Omental fat pad (tissue), 4 donors: ENCODE measurements around the gene GDI1. TPM values are rescaled to one million over a fixed set of nuclear protein-coding genes. Genes with fewer than 3 reads are reported as not detected.

Experiments
- ATAC-seq: fragments of 150-250 bp; one replicate; pipeline ENCODE4 v1.9.1; 2016; ENCODE audit warnings: mild to moderate bottlenecking, moderate library complexity; ENCODE audit not compliant: low FRiP score
- DNase-seq: peaks from one replicate; pipeline ENCODE4 v3.0.0-alpha.2; 2019; ENCODE audit warnings: low spot score
- total RNA-seq, 4 donors: library from RNA; depleted of rRNA; stranded (reverse); fragments of >200 nt; gene quantifications; one replicate each; pipeline ENCODE4 v1.1.0, GENCODE V29; 2016
- TF ChIP-seq, protein P1 (sequence below), 3 donors: fragments of 450-650 bp; IDR thresholded peaks; one replicate each; pipeline ENCODE4 v1.5.1; 2016 to 2017; ENCODE audit warnings: antibody characterized with exemption in 3 of 3, mild to moderate bottlenecking in 3 of 3, moderate library complexity in 2 of 3

GDI1 gene
- total RNA-seq, 4 donors from 2014 or later = 75.3 to 119 (median 96.9) TPM

DNA sequence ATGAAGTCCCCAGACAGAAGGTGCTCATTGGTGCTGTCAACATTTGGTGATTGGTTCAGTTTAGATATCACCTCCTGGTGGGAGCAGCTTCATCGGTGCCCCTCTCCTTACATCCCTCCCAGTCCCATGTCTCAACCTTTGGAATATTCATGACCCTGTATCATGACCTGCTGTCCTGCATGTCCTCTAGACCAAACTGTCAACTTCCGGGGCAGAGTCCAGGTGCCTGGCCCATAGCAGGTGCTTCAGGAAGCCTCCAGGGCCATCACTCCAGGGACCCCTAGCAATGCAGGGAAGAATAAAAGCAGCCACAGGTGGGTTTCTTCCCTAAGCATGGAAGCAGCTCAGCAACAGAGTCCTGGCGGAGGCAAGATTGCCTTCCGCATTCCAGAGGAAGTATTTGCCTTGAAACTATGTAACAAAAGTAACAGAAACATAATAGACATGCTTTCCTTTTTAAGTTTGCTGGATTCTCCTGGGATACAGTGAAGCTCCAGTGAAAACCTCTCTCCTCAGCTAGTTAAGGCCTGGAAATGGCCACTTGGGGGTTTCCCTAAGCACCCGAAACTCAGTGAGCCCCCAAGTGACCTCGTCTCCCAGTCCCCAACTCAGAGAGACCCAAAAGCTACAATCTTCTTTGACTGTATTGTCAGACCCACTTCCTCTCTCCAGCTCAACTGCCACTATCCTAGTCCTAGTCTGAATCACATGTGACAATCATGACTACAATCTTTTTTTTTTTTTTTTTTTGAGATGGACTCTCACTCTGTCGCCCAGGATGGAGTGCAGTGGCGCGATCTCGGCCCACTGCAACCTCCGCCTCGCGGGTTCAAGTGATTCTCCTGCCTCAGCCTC, 9.8 kb upstream of the GDI1 start:
- ATAC-seq (no peak), DNase-seq (no peak)
- TF ChIP-seq, protein P1, sequence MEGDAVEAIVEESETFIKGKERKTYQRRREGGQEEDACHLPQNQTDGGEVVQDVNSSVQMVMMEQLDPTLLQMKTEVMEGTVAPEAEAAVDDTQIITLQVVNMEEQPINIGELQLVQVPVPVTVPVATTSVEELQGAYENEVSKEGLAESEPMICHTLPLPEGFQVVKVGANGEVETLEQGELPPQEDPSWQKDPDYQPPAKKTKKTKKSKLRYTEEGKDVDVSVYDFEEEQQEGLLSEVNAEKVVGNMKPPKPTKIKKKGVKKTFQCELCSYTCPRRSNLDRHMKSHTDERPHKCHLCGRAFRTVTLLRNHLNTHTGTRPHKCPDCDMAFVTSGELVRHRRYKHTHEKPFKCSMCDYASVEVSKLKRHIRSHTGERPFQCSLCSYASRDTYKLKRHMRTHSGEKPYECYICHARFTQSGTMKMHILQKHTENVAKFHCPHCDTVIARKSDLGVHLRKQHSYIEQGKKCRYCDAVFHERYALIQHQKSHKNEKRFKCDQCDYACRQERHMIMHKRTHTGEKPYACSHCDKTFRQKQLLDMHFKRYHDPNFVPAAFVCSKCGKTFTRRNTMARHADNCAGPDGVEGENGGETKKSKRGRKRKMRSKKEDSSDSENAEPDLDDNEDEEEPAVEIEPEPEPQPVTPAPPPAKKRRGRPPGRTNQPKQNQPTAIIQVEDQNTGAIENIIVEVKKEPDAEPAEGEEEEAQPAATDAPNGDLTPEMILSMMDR (IDR thresholded peaks at IDR 0.05) = no peak

DNA sequence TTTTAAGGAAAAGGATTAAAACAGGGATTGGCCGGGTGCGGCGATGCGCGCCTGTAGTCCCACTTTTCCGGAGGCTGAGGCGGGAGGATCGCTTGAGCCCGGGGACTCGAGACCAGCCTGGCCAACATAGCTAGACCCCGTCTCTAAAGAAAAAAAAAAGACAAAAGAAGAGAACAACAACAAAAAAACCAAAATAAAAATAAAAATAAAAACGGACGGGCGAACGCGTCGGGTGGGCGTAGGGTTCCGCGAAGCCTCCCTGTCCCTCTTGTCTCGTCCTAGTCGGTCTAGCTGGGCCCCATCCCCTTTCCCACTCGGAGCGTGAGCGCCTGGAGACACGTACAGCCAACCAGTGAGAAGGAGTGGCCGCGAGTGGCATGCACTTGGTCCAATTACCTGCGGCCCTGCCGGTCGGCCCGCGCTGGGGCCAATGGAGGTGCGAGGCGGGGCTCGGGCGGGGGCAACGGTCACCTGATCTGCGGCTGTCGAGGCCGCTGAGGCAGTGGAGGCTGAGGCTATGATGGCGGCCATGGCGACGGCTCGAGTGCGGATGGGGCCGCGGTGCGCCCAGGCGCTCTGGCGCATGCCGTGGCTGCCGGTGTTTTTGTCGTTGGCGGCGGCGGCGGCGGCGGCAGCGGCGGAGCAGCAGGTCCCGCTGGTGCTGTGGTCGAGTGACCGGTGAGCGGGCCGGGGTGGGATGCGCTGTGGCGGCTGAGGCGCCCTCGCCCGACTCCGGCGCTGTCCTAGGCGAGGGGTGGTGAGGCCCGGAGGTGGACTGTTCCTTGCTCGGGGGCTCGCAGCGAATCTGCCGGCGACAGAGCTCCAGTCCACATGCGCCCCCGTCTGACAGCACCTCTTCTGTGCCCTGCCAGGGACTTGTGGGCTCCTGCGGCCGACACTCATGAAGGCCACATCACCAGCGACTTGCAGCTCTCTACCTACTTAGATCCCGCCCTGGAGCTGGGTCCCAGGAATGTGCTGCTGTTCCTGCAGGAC, 8.5 kb upstream of the GDI1 start, which contains the start of gene ATP6AP1:
ATP6AP1 (plus strand) TSS at position 502 of the 996 bp plus-strand sequence; CDS start at position 518, 16 bp downstream.
- peak; percentile 92 for ATAC-seq
- TF ChIP-seq, protein P1 (IDR thresholded peaks at IDR 0.05) = no peak

DNA sequence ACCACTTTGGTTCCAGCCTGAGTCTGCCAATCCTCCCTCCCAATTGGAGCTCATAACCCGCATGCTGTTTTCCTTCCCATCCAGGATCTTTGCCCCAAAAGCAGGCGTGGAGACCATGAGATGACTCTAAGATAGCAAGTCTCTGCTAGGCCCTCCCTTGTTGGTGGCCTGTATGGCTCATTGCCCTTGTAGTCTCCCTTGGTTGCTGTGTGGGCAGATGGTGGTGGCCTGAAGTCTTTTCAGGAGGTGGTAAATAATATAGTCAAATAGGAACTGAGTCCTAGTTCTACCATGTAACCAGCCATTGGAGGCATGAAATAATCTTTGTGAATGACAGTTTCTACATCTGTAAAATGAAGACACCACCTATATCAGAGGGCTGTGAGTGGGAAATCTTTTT, 7.2 kb upstream of the GDI1 start:
- ATAC-seq = no peak
- DNase-seq = no peak
- TF ChIP-seq, protein P1 (IDR thresholded peaks at IDR 0.05) = no peak

More for the DNA sequence above, 8.5 kb upstream of the GDI1 start, which contains the start of gene ATP6AP1:
- peak; percentile 67 for DNase-seq

DNA sequence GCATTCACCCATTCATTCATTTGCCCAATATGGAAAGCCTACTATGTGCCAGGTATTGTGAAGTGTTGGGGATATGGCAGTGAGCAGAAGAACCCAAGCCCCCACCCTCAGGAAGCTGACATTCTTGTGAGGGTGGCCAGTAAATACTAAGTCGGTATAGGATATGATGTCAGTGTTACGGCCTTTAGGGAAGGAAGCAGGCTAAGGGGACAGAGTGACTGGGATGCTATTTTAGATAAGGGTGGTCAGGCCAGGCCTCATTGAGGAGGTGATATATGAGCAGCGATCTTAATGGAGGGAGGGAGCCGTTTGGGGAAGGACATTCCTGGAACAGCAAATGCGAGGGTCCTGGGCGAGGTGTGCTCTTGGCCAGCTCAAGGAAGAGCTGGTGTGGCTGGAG, 6.5 kb upstream of the GDI1 start:
- TF ChIP-seq, protein P1 (IDR thresholded peaks at IDR 0.05) = no peak
- no peak for DNase-seq
- ATAC-seq = no peak

DNA sequence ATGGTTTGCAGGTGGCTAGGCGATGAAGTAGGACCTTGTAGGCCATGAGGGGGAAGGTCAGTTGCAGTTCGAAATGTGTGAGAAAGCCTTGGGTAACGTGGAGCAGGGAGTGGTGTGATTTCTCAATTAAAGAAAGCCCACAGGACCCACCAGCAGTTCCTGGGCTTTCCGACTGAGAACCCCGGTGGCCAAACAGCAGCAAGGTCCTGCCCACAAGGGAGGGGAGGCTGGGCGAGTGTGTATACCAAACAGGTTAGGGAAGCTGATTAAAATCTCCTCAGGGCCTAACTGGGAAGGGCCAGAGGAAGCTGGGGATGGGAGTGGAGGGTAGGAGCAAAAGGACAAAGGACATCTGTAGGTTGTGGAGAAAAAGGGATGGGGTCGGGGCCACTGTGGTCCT, 6.0 kb upstream of the GDI1 start:
- TF ChIP-seq, protein P1 (IDR thresholded peaks at IDR 0.05) = no peak
- no peak for ATAC-seq
- DNase-seq = no peak

DNA sequence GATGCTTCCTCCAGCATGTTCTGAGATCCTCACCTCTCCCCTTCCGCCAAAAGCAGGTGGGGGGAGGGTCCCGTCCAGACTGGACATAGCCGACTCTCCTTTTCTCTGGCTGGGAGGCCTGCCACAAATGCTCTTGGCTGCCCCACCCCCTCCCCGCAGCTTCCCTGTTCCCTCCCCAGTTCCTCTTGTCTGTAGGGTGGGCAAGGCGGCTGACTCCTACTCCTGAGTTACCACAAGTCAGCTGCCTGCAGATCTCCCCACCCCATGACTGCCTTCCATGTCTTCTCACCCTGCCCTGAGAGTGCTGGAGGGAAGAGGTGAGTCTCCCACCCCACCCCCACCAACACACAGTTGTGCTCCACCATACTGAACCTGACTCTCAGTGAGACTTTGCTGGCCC, 5.6 kb upstream of the GDI1 start:
- TF ChIP-seq, protein P1 (IDR thresholded peaks at IDR 0.05) = no peak
- DNase-seq (no peak), ATAC-seq (no peak)
